NCI-H524 (cell line): ENCODE data around the gene THSD4.
"Not testable (repeated sequence)": the region's sequence is repeated elsewhere in the genome, so short reads cannot be mapped to it uniquely, and the experiment has no call there.

Experiments used
- DNase-seq, 2 experiments: peaks; one replicate each; lab custom pipeline; 2025; lab: John Stamatoyannopoulos, UW

THSD4 gene

GRCh38 chr15:71350622-71351378 lies 235.5 kb downstream of the THSD4 start:
- DNase-seq = no peak

DNA sequence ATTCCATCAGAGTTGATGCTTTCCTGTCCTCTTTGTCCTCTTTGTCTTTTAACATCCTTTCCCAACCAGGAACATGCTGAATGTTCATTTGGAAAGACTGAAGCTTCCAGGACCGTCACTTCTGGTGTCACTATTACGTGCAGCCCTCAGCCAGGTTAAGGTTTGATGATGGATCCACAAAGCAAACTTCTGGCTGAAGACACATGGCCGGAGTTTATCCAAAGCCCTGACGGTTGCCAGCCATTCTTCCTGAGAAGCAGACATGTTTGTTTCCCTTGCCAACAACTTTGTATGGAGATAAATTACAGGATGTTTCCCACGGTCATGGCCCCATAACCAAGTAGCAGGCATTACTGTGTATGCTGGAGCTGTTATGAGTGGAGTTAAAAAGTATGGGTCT lies 236.9 kb downstream of the THSD4 start:
- no peak for DNase-seq

DNA sequence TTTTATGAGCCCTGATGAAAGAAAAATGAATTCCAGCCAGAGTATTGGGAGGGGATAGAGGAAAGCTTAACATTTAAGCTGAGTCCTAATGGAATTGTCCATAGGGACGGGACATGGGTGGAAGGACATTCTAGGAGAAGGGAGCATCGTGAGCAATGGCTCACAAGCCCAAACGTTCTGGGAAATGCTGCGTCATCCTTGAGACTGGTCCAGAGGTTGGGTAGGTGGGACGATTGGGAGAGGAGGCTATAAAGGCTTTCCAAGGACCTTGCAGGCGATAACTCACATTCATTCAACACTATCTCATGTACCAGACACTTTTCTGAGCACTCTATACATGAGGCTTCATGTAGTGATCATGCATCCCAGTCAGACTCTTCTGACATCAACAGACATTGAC lies 237.5 kb downstream of the THSD4 start:
- no peak for DNase-seq

DNA sequence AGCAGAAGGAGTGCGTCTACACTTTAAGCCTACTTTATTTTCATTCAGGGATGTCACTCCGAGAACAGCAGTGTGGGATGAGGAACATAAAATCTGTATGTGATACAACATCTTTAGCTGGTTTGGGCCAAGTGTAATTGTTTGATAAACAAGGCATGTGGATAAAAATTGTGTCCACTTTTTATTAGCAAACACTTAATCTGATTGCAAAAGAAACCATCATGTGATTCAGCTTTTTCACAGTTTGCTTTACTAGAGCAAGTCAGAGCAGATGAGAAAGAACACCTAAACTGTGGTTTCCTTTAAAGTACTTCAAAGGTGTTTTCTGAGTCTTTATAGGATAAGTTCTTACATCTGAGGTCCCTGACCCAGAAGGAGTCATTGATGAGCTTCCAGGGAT lies 237.9 kb downstream of the THSD4 start:
- DNase-seq = no peak

DNA sequence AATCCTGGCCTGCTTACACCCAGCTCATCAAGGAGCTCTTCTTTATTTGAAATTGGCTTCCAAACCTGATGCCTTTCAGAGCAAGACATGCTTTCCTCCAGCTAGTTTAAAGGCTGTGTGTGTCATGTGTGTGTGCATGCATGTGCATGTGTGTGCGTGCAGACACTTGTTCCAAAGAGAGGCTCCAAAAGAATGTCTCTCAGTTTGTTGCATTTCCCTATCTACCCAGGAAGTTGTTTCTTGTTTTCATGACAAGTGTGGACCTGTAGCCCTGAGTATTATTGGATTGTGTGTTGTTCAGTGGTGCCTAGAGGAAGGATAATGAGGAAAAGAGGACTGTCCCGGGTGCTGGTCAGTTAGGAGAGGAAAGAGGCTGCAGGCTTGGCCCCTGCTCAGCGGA lies 240.0 kb downstream of the THSD4 start:
- no peak for DNase-seq

DNA sequence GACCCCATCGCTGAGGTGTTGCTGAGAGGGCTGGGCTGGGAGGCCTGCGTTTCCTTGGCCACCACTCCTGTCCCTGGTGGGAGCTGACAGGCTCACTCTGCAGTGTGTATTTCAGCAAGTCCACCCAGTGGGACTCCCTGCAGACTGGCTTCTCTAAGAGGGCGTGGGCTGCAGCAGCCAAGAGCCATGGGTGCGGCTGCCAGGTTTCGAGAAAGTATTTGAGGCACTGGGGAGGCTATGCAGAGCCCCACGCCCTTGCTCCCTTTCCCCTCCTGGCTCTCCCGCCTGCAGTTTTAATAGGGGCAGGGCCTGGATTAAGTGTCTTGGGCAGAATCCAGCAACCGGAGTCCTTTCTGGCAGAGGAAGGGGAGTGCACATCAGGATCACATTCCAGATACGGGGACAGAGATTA lies 242.1 kb downstream of the THSD4 start:
- peak in 1 of 2 experiments; percentile 38 for DNase-seq

GRCh38 chr15:71357967-71358366 lies 242.7 kb downstream of the THSD4 start:
- peak in 1 of 2 experiments; percentile 23 for DNase-seq

- no peak for DNase-seq
Measured at GRCh38 chr15:71359246-71359645, 244.0 kb downstream of the THSD4 start.

- no peak for DNase-seq
Measured at GRCh38 chr15:71362556-71362955, 247.3 kb downstream of the THSD4 start.

DNA sequence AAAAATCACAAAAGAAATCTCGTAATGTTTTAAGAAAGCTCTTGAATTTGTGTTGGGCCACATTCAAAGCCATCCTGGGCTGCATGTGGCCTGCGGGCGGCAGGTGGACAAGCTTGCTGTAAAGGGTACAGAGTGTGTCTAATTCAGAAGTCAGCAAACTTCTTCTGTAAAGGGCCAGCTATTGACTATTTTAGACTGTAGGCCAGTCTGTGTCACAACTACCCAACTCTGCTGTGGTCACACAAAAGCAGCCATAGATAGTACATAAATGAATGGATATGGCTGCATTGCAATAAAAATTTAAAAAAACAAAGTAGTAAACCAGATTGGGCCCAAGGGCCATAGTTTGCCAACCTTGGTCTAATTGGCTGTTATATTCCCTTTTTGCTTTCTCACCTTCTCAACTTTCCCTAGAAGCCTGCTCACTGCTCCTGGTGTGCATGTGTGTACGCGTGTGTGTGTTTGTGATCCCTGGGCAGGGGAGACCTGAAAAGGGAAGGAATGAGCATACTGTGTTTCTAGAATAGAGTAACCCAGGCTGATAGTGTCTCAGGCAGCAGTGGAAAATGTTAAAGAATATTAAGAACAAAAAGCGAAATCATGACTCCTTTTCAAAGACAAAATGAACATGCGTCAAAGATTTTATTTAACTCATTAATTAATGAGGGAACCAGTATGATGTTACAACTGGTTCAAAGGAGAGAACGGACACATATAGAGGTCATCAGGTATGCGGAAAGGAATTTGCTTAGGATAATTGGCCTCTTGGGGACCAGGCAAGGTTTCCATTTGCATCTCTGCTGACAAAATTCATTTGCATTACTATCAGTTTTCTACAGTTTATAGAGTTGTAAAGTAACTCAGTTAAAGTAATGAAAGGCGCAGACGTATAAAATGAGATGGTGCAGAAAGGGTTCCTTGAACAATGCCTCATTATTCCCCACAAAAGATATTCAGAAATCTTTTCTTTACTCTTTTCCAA lies 248.0 kb downstream of the THSD4 start:
- no peak for DNase-seq

DNA sequence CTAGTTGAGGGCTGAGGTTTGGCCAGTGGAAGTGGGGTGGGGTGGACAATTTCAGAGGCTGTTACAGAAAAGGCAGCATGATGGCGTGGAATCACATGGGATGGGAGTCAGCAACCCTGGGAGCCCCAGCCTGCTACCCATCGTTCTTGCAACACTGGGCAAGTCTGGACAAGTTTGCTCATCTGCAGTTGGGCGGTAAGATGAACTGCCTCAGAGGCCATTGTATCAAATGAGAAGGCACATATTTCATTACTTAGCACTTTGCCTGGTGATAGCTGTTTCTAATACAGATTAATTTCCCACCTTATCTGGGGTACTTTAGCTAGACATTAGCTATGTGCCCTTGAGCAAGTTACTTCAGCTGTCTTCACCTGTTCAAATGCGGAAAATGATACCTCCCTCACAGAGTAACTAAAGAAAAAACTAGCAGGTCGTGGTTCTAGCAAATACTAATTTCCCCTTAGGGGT lies 248.9 kb downstream of the THSD4 start:
- peak in 1 of 2 experiments; percentile 17 for DNase-seq

- DNase-seq = no peak
Measured at GRCh38 chr15:71366522-71366921, 251.3 kb downstream of the THSD4 start.

GRCh38 chr15:71366926-71367325 lies 251.7 kb downstream of the THSD4 start:
- no peak for DNase-seq

GRCh38 chr15:71367737-71368136 lies 252.5 kb downstream of the THSD4 start:
- DNase-seq = not testable (repeated sequence)

DNA sequence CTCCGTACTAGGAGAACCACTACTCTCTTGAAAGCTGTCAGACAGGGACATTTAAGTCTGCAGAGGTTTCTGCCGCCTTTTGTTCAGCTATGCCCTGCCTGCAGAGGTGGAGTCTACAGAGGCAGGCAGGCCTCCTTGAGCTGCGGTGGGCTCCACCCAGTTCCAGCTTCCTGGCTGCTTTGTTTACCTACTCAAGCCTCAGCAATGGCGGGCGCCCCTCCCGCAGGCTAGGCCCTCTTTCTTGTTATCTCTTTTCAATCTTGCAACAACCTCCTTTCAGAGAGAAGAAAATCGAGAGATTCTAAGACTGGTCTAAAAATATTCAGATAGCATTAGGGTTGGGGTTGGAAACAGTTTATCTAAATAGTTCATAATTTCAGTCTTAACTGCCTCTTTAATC lies 257.5 kb downstream of the THSD4 start:
- not testable (repeated sequence) for DNase-seq

GRCh38 chr15:71373917-71374316 lies 258.6 kb downstream of the THSD4 start:
- no peak for DNase-seq

DNA sequence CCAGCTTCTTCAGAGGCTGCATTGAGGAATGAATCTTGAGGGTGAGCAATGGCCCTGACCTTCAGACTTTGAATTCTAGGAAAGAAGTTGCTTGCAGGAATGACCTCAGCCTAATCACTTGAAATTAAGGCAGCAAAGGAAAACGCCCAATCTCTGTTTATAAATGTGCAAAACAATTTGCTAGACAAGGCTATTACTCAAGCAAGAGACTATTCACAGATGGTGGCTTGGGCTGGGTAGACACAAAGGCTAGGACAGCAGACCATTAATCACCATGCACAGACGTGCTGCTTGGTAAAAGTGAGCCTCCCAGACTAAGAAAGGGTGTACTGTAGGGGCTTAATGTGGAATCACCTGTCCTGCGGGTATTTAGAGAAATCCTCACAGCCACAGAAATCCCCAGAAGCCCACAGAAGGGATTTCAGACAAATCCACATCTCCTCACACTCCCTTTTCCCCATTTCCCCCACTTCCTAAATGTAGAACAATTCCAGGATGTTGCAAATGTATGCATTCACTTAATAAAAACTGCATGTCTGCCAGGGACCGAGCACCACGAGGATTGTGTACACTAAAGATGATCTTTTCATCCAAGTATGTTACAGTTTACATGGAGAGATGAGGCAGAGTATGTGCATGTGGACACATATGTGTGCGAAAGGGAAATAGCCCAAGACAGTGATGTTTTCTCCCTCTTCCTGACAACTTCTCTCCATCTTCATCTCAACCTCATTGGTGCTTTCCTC lies 259.5 kb downstream of the THSD4 start:
- no peak for DNase-seq

- no peak for DNase-seq
Measured at GRCh38 chr15:71375934-71376333, 260.7 kb downstream of the THSD4 start.

GRCh38 chr15:71379893-71380292 lies 264.6 kb downstream of the THSD4 start:
- no peak for DNase-seq

- DNase-seq = no peak
Measured at GRCh38 chr15:71380345-71380744, 265.1 kb downstream of the THSD4 start.

DNA sequence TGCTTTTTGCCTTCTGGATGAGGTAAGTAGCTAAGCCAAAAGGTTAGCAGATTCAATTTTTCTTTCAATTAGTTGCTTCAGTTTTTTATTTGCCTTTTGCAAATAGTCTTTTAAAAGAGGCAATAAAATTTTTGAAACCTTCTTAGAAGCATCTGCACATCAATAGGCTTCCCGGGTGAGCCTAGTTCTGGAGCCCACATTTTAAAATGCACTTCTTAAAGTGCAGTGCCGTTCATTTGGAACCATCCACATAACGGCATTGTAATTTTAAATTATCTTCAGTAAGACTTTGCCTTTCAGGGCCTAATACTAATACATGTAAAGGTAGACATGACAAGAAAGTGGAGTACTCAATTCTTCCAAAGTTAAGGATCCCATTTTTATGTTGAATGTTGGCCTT lies 269.2 kb downstream of the THSD4 start:
- DNase-seq = no peak

GRCh38 chr15:71385026-71385425 lies 269.8 kb downstream of the THSD4 start:
- no peak for DNase-seq
